Lung (tissue), 12 donors: ENCODE data around the gene SEC14L1. TPM values are rescaled to one million over a fixed set of nuclear protein-coding genes. Genes with fewer than 3 reads are reported as not detected.
A peak's percentile ranks its signal among the peaks of the same experiment; 100 is the strongest.

ENCODE experiments used
- ATAC-seq: fragments of 200-7000 bp; cut with Tn5 transposase; one replicate; pipeline ENCODE4 v1.9.1; 2020; ENCODE audit warnings: moderate number of reproducible peaks; ENCODE audit not compliant: insufficient read depth, low FRiP score
- DNase-seq, 3 donors: peaks; one replicate each; pipeline ENCODE4 v3.0.0-alpha.2; 2013 to 2017
- H3K27ac ChIP-seq, 2 donors: one replicate each; pipeline ENCODE4 v1.5.1; 2013; ENCODE audit warnings: mild to moderate bottlenecking in 2 of 2, moderate library complexity in 2 of 2, control low read depth in 1 of 2, inconsistent platforms in 1 of 2, low read depth in 1 of 2, low read length in 1 of 2
- H3K27me3 ChIP-seq, 3 donors: one replicate each; pipeline ENCODE4 v1.5.1; 2013; ENCODE audit warnings: low read length in 2 of 3; ENCODE audit not compliant: control insufficient read depth in 3 of 3, insufficient read depth in 3 of 3
- H3K36me3 ChIP-seq, 4 donors: one replicate each; pipeline ENCODE4 v1.5.1; 2013; ENCODE audit warnings: low read length in 4 of 4, mild to moderate bottlenecking in 1 of 4, moderate library complexity in 1 of 4; ENCODE audit not compliant: control insufficient read depth in 4 of 4, insufficient read depth in 4 of 4
- H3K4me1 ChIP-seq, 5 donors: one replicate each; pipeline ENCODE4 v1.5.1; 2013; ENCODE audit warnings: low read length in 5 of 5, mild to moderate bottlenecking in 2 of 5, moderate library complexity in 1 of 5; ENCODE audit not compliant: control insufficient read depth in 5 of 5, insufficient read depth in 5 of 5
- H3K4me3 ChIP-seq: one replicate; pipeline ENCODE4 v1.5.1; 2013; ENCODE audit warnings: mild to moderate bottlenecking, control low read depth, moderate library complexity
- H3K9ac ChIP-seq, 2 donors: one replicate each; pipeline ENCODE4 v1.5.1; 2013; ENCODE audit warnings: low read length in 2 of 2, control low read depth in 1 of 2; ENCODE audit not compliant: insufficient read depth in 1 of 2
- H3K9me3 ChIP-seq, 4 donors: one replicate each; pipeline ENCODE4 v1.5.1; 2013; ENCODE audit warnings: low read length in 3 of 4, mild to moderate bottlenecking in 1 of 4, moderate library complexity in 1 of 4; ENCODE audit not compliant: control insufficient read depth in 4 of 4, insufficient read depth in 3 of 4
- WGBS, 2 donors: extraction: QIAGEN DNeasy Blood & Tissue Kit; methylation state at CpG; one replicate each; pipeline ENCODE4 v1.1.7; 2013; 5-methylcytosine and 5-hydroxymethylcytosine counted together
- polyA plus RNA-seq, 2 donors: library from polyadenylated mRNA; stranded (reverse); fragments of 200-250 nt; gene quantifications; one replicate each; pipeline ENCODE4 v1.2.1, GENCODE V29; 2013
- total RNA-seq, 2 donors: library from RNA; depleted of rRNA in 1 of 2; stranded (reverse); fragments of >200 nt in 1 of 2; gene quantifications; one replicate each; pipeline ENCODE4 v1.2.1, GENCODE V29; 2014 to 2021
- TF ChIP-seq, protein P1 (sequence below): IDR thresholded peaks from 2 replicates; pipeline ENCODE4 v1.5.1; 2012; ENCODE audit warnings: mild to moderate bottlenecking; ENCODE audit errors: control extremely low read depth, extremely low read depth
- donor health status: control.
- donor health status: control.
- donor health status: Bipolar disorder and iron deficiency.
- donor health status: healthy.
- donor health status: DM: yes; HTN: yes; CAD: no.

Gene SEC14L1
- total and polyA plus RNA-seq, 4 donors: 41.6 to 171 (median 135) TPM

DNA sequence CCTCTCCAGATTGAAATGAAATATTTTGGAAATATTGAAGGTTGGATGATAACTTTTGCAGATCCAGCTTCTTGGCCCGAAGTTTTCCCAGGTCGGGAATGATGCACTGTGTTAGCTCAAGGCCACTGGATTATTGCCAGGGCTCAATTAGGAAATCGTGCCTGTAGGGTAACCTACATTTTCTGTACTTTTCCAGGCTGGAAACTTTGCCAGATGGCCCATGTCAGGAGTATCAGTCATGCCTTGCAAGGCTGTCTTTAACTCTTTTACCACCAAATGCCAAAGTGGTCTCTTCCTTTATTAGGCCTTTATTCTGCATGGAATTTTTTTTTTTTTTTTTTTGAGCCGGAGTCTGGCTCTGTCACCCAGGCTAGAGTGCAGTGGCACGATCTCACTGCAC is 8.9 kb upstream of the SEC14L1 start:
- Histone ChIP-seq H3K36me3 (no peaks in the 10 kb centered on the region), H3K9me3 (no peaks in the 10 kb centered on the region), H3K4me3 (no peak overlapping the region), H3K27me3 (no peaks in the 10 kb centered on the region), H3K27ac (peak overlapping the region; percentile 28 to 50), H3K4me1 (peaks cover 0 to 22% (median 11%) of the 10 kb centered on the region in 5 donors), H3K9ac (no peak overlapping the region)
- WGBS, 2 donors: 62 to 76% methylated on average over 5 of the region's 5 CpGs
- ATAC-seq (no peak), DNase-seq (peak; percentile 57 to 77 (median 67))
- TF ChIP-seq, protein P1, sequence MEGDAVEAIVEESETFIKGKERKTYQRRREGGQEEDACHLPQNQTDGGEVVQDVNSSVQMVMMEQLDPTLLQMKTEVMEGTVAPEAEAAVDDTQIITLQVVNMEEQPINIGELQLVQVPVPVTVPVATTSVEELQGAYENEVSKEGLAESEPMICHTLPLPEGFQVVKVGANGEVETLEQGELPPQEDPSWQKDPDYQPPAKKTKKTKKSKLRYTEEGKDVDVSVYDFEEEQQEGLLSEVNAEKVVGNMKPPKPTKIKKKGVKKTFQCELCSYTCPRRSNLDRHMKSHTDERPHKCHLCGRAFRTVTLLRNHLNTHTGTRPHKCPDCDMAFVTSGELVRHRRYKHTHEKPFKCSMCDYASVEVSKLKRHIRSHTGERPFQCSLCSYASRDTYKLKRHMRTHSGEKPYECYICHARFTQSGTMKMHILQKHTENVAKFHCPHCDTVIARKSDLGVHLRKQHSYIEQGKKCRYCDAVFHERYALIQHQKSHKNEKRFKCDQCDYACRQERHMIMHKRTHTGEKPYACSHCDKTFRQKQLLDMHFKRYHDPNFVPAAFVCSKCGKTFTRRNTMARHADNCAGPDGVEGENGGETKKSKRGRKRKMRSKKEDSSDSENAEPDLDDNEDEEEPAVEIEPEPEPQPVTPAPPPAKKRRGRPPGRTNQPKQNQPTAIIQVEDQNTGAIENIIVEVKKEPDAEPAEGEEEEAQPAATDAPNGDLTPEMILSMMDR: no peak

DNA sequence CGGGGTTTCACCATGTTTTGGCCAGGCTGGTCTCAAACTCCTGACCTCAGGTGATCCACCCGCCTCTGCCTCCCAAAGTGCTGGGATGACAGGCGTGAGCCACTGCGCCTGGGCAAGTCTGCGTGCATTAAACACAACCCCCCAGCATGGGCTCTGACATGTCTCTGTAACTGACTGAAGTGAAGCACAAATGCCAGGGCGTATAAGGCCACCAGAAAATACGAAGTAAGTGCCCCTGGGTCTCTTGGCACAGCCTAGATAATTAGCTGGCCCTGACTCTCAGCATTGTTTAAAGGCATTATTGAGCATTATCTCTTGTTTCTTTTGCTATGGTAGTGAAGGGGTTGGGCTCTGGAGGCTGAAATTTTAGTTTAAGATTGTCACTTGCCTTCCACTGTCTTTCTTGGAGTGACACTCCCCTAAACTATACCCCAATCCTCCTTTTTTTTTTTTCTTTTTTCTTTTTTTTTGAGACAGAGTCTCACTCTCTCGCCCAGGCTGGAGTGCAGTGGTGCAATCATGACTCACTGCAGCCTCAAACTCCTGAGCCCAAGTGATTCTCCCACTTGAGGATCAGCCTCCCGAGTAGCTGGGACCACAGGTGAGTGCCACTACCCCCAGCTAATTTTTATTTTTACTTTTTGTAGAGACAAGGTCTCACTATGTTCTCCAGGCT is 8.2 kb upstream of the SEC14L1 start:
- no peaks in the 10 kb centered on the region for H3K36me3 ChIP-seq
- DNase-seq: no peak
- peaks cover 0 to 22% (median 11%) of the 10 kb centered on the region in 5 donors for H3K4me1 ChIP-seq
- peak overlapping the region in 1 of 2 donors; percentile 50 for H3K27ac ChIP-seq
- ATAC-seq: no peak
- TF ChIP-seq, protein P1: no peak
- WGBS, 2 donors: 77 to 88% methylated on average over 9 of the region's 9 CpGs
- H3K4me3 ChIP-seq: no peak overlapping the region
- peaks cover 0 to 3% (median 0%) of the 10 kb centered on the region in 4 donors for H3K9me3 ChIP-seq
- H3K27me3 ChIP-seq: no peaks in the 10 kb centered on the region
- H3K9ac ChIP-seq: no peak overlapping the region

DNA sequence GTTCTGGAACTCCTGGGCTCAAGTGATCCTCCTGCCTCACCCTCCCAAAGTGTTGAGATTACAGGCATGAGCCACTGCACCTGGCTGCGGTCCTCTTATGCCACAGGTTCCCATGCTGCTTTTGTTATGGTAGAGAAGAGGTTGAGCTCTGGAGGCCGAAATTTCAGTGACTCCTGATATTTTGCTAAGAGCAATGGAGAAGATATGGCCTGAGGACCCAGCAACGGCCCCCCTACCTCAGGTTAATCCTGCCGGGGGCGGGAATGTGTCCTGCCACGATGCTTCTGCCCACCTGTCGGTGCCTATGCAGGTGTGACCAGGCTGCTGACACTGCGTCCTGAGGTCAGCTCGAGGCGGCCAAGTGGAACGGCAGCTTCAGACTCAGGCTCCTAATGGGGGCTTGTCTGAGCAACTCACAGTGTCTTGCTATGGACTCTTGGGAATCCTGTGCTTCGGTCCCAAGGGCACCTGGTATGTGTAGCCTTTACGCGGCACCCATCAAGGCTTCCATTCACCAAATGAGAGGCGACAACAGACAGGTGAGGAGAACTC is 7.6 kb upstream of the SEC14L1 start:
- WGBS, 2 donors: 94% methylated on average over 15 of the region's 15 CpGs
- peaks cover 0 to 3% (median 0%) of the 10 kb centered on the region in 4 donors for H3K9me3 ChIP-seq
- no peak overlapping the region for H3K4me3 ChIP-seq
- H3K9ac ChIP-seq: no peak overlapping the region
- TF ChIP-seq, protein P1: no peak
- H3K27ac ChIP-seq: peak overlapping the region in 1 of 2 donors; percentile 50
- H3K4me1 ChIP-seq: peaks cover 0 to 22% (median 11%) of the 10 kb centered on the region in 5 donors
- DNase-seq (no peak), ATAC-seq (no peak)
- H3K36me3 ChIP-seq: no peaks in the 10 kb centered on the region
- no peaks in the 10 kb centered on the region for H3K27me3 ChIP-seq
